ENCODE data around the gene ATF3. TPM values are rescaled to one million over a fixed set of nuclear protein-coding genes. Genes with fewer than 3 reads are reported as not detected.
A peak's percentile ranks its signal among the peaks of the same experiment; 100 is the strongest.

Gene ATF3
- total and polyA plus RNA-seq, 2 of the 4 experiments (the other 2 are of a cell fraction): 9.9 to 12.3 TPM

DNA sequence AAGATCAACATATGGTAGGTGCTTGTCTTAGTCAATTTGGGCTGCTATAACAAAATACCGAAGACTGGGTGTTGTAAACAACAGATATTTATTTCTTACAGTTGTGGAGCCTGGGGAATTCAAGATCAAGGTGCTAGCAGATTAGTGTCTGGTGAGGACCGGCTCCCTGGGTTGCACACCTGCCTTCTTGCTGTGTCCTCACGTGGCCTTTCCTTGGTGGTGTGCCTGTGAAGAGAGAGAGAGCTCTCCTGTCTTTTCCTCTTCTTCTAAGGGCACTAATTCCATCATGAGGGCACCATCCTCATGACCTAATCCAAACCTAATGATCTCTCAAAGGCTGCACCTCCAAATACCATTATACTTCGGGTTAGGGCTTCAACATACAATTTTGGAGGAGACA, 45.8 kb upstream of the ATF3 start:
- CTCF ChIA-PET: no interaction called here
- in situ Hi-C loops (cut with MboI; ENCODE audit: low sequenced_read_pairs): no loop called here

More for the DNA sequence above, 45.8 kb upstream of the ATF3 start:
- no peaks in the 10 kb centered on the region for H3K27me3 ChIP-seq (ENCODE audit: control insufficient read depth, insufficient read depth, low read length)
- H3K4ac ChIP-seq (ENCODE audit: low read depth, low read length): no peak overlapping the region
- no peak overlapping the region for H2BK20ac ChIP-seq (ENCODE audit: low read depth, low read length)
- WGBS, 2 experiments (ENCODE audit: extremely low coverage in 2 of 2, insufficient read length in 1 of 2): no CpG with 5 or more reads among the region's 4 CpGs
- no peak overlapping the region for H3K9ac ChIP-seq (ENCODE audit: low read depth, low read length)
- H3K4me3 ChIP-seq (ENCODE audit: insufficient read depth, low read depth, low read length): no peak overlapping the region
- H3K9me1 ChIP-seq (ENCODE audit: insufficient read depth, low read length): peaks cover 13% of the 10 kb centered on the region
- no peaks in the 10 kb centered on the region for H3K36me3 ChIP-seq (ENCODE audit: control insufficient read depth, insufficient read depth, low read length)
- H3K79me1 ChIP-seq (ENCODE audit: low read depth in 1 of 2, low read length in 2 of 2): peaks cover 0 to 7% of the 10 kb centered on the region in 2 experiments; a peak in 1 of 4 replicates
- BruUV-seq (replicated peaks): no TSS peak
- H3K23ac ChIP-seq (ENCODE audit: low read depth, low read length): no peak overlapping the region
- POLR2A ChIA-PET (ENCODE audit: unreplicated experiment): interaction anchor here (0.7 kb wide), 1 partner anchor 93 kb away, joined by 3 read pairs; no protein-coding TSS in a partner anchor
- intact Hi-C loops (cut with micrococcal nuclease): no loop called here
- dilution Hi-C loops (cut with HindIII; ENCODE audit: low sequenced_read_pairs, unreplicated experiment): no loop called here
- no peak overlapping the region for H2BK5ac ChIP-seq (ENCODE audit: low read depth, low read length, poor library complexity, severe bottlenecking)
- TF ChIP-seq CEBPB (IDR thresholded peaks at IDR 0.05; ENCODE audit: low read depth, low read length) (no peak), RAD21 (IDR thresholded peaks at IDR 0.05; ENCODE audit: low read length) (no peak)
- H4K91ac ChIP-seq (ENCODE audit: insufficient read depth, low read depth, low read length): no peak overlapping the region
- peaks cover 12% of the 10 kb centered on the region for H3K4me1 ChIP-seq (ENCODE audit: control insufficient read depth, insufficient read depth, low read length)
- no peak overlapping the region for H3K18ac ChIP-seq (ENCODE audit: low read depth, low read length)
- no peak overlapping the region for H2AK9ac ChIP-seq (replicated peaks; ENCODE audit: low read depth, low read length, poor library complexity)
- H4K8ac ChIP-seq (ENCODE audit: low read depth in 2 of 2, low read length in 2 of 2): no peak overlapping the region
- no peak overlapping the region; the same call in 1 of the 2 replicates for H2AK5ac ChIP-seq (ENCODE audit: low read depth, low read length)
- no peak overlapping the region for H3K56ac ChIP-seq (ENCODE audit: extremely low read depth, insufficient read depth, low read length)
- H2BK15ac ChIP-seq (ENCODE audit: low read depth, low read length): no peak overlapping the region
- ATAC-seq (ENCODE audit: low read depth) (no peak), DNase-seq (no peak)
- no peak overlapping the region for H3K14ac ChIP-seq (replicated peaks; ENCODE audit: low read depth, low read length)
- H3K9me3 ChIP-seq (ENCODE audit: control insufficient read depth, insufficient read depth, low read length): no peaks in the 10 kb centered on the region
- no peak overlapping the region for H3K4me2 ChIP-seq (ENCODE audit: low read depth, low read length)
- no peaks in the 10 kb centered on the region for H4K20me1 ChIP-seq (ENCODE audit: insufficient read depth, low read length)
- H2BK120ac ChIP-seq (ENCODE audit: low read depth, low read length): 0 out of 2 replicates have a peak overlapping the region, but pooled peaks have one; percentile 5
- H2AFZ ChIP-seq (replicated peaks; ENCODE audit: low read length, poor library complexity): no peak overlapping the region
- no peak overlapping the region for H4K5ac ChIP-seq (ENCODE audit: low read depth, low read length)
- H3K27ac ChIP-seq (ENCODE audit: insufficient read depth, low read length): no peak overlapping the region
